ENCODE measurements around the gene IHH.

GRCh38 chr2:219054956-219055903 lies 5.5 kb downstream of the IHH start:
- TF ChIP-seq PRRX2 (CRISPR knock-in tag; IDR thresholded peaks at IDR 0.05) (no peak), SP1 (CRISPR knock-in tag; conservative IDR thresholded peaks at IDR 0.05) (no peak), CTCF (IDR thresholded peaks at IDR 0.05) (no peak), E2F1 (CRISPR knock-in tag; IDR thresholded peaks at IDR 0.05) (no peak), ZNF121 (CRISPR knock-in tag; IDR thresholded peaks at IDR 0.05) (no peak)
